ENCODE measurements around the gene EEF2K. TPM values are rescaled to one million over a fixed set of nuclear protein-coding genes. Genes with fewer than 3 reads are reported as not detected.

Gene EEF2K
- total RNA-seq, 2 donors from 2014 or later, result 32.0 to 34.0 TPM

DNA sequence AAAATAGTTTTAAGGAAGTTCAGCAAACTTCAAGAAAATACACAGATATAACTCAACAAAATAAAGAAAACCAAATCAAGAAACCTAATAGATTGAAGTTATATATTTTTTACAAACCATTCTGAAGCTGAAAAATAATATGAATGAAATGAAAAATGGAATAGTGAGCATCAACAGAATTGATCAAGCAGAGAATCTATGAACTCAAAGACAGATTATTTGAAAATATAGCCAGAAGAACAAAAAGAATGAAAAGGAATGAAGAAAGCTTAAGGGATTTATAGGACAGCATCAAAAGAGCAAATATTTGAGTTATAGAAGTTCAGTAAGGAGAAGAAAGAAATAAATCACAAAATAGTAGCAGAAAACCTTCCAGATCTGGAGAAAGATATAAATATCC lies 130.5 kb downstream of the EEF2K start:
- DNase-seq (no peak), ATAC-seq (no peak)
- intact Hi-C loops (cut with DNase I), result no loop called here

DNA sequence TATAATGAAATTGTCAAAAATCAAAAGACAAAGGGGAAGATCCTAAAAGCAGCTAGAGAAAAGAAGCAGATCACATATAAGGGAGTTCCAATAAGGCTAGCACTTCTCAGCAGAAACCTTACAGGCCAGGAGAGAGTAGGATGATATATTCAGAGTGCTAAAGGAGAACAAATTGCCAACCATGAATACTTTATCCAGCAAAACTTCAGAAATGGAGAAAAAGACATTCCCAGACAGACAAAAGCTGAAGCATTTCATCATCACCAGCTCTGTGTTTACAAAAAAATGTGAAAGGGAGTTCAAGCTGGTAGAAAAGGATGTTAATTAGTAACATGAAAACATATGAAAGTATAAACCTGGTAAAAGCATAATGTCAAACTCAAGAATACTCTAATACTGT lies 131.0 kb downstream of the EEF2K start:
- intact Hi-C loops (cut with DNase I), result no loop called here
- no peak for ATAC-seq
- DNase-seq, result no peak

DNA sequence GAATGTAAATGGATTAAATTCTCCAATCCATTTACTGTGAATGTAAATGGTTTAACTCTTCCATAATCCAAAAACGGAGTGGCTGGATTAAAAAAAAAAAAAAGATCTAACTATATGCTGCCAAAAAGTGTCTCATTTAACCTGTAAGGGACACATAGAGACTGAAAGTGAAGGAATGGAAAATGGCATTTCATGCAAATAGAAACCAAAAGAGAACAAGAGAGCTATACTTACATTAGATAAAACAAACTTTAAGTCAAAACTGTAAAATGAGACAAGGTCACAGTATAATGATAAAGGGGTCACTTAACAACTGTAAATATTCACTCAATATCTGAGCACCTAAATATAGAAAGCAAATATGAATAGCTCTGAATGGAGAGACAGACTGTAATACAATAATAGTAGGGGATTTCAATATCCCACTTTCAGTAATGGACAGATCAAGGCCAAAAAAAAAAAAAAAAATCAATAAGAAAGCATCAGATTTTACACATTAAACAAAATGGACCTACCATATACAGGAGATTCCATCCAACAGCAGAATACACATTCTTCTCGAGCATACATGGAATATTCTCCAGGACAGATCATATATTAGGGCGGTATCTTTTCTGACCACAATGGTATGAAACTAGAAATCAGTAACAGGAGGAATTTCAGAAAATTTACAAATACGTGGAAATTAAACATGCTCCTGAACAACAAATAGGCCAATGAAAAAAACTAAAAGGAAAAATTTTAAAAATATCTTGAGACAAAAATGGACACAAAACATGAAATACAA lies 132.0 kb downstream of the EEF2K start:
- ATAC-seq, result no peak
- DNase-seq, result no peak
- intact Hi-C loops (cut with DNase I), result no loop called here

Other genes with a start within 250 kb of the EEF2K start
- not detected for gene PDZD9, start 205.2 kb upstream of the EEF2K start, total RNA-seq
- gene MOSMO, start 198.2 kb upstream of the EEF2K start, total RNA-seq, result 10 to 100 TPM; 10.3 to 12.7 TPM
- gene VWA3A, start 113.7 kb upstream of the EEF2K start, total RNA-seq, result not detected
- gene SDR42E2, start 43.8 kb upstream of the EEF2K start, total RNA-seq, result not detected
- gene POLR3E, start 91.1 kb downstream of the EEF2K start, total RNA-seq, result 10 to 100 TPM; 27.2 to 33.6 TPM
- gene CDR2, start 168.3 kb downstream of the EEF2K start, total RNA-seq, result 10 to 100 TPM in 1 of 2 donors, 1 to 10 TPM in 1; 9.5 to 17.9 TPM

All from left cardiac atrium (tissue), 4 donors.